GM23248 (cell line): ENCODE results near the gene PTPRU. TPM values are rescaled to one million over a fixed set of nuclear protein-coding genes. Genes with fewer than 3 reads are reported as not detected.
A peak's percentile ranks its signal among the peaks of the same experiment; 100 is the strongest.

Source experiments
- DNase-seq: peaks from one replicate; pipeline ENCODE4 v3.0.0-alpha.2; 2015
- H2AFZ ChIP-seq: fragments of 200-600 bp; sonication (generic); 2 replicates; pipeline ENCODE4 v1.6.1; 2016; ENCODE audit warnings: antibody characterized with exemption
- H3F3A ChIP-seq: fragments of 200-600 bp; sonication (generic); 2 replicates; pipeline ENCODE4 v1.6.1; 2016; ENCODE audit warnings: mild to moderate bottlenecking, antibody characterized with exemption, mixed run types; ENCODE audit not compliant: insufficient read depth
- H3K27ac ChIP-seq: fragments of 200-600 bp; sonication (generic); 2 replicates; pipeline ENCODE4 v1.5.1; 2016; ENCODE audit warnings: mild to moderate bottlenecking
- H3K27me3 ChIP-seq: fragments of 200-600 bp; sonication (generic); replicated peaks from 2 replicates; pipeline ENCODE4 v1.6.1; 2016; ENCODE audit warnings: mild to moderate bottlenecking; ENCODE audit not compliant: insufficient read depth
- H3K36me3 ChIP-seq: fragments of 200-600 bp; sonication (generic); 2 replicates; pipeline ENCODE4 v1.6.1; 2016; ENCODE audit warnings: low read depth, mild to moderate bottlenecking
- H3K4me1 ChIP-seq: fragments of 200-600 bp; sonication (generic); 2 replicates; pipeline ENCODE4 v1.6.1; 2016; ENCODE audit warnings: mild to moderate bottlenecking; ENCODE audit not compliant: insufficient read depth
- H3K4me2 ChIP-seq: fragments of 200-600 bp; sonication (generic); one replicate; pipeline ENCODE4 v1.6.1; 2016; ENCODE audit warnings: mild to moderate bottlenecking; ENCODE audit not compliant: unreplicated experiment
- H3K4me3 ChIP-seq: fragments of 200-600 bp; sonication (generic); 2 replicates; pipeline ENCODE4 v1.5.1; 2016; ENCODE audit warnings: mild to moderate bottlenecking
- H3K79me2 ChIP-seq: fragments of 200-600 bp; sonication (generic); 2 replicates; pipeline ENCODE4 v1.6.1; 2016; ENCODE audit warnings: mild to moderate bottlenecking; ENCODE audit not compliant: insufficient read depth
- H3K9ac ChIP-seq: fragments of 200-600 bp; sonication (generic); 2 replicates; pipeline ENCODE4 v1.6.1; 2016; ENCODE audit warnings: mild to moderate bottlenecking
- H3K9me2 ChIP-seq: fragments of 200-600 bp; sonication (generic); 2 replicates; pipeline ENCODE4 v1.6.1; 2016; ENCODE audit warnings: mixed run types, mild to moderate bottlenecking, moderate library complexity; ENCODE audit not compliant: insufficient read depth
- H3K9me3 ChIP-seq: fragments of 200-600 bp; sonication (generic); one replicate; pipeline ENCODE4 v1.6.1; 2017; ENCODE audit warnings: low read depth
- H4K20me1 ChIP-seq: fragments of 200-600 bp; sonication (generic); 2 replicates; pipeline ENCODE4 v1.6.0; 2016; ENCODE audit not compliant: insufficient read depth
- EZH2 ChIP-seq: fragments of 200-600 bp; sonication (generic); IDR thresholded peaks from 2 replicates; pipeline ENCODE4 v1.6.1; 2018; ENCODE audit warnings: antibody characterized with exemption, mild to moderate bottlenecking; ENCODE audit not compliant: insufficient read depth, poor library complexity, severe bottlenecking
- EZH2phosphoT487 ChIP-seq: fragments of 200-600 bp; sonication (generic); IDR thresholded peaks from 2 replicates; pipeline ENCODE4 v1.6.1; 2018; ENCODE audit warnings: antibody characterized with exemption, moderate library complexity, mild to moderate bottlenecking, low read depth; ENCODE audit not compliant: insufficient read depth
- WGBS, 2 experiments: methylation state at CpG; one replicate each; pipeline ENCODE4 v1.1.6; 2015 to 2017; ENCODE audit warnings: low lambda C conversion rate in 2 of 2, low coverage in 1 of 2; ENCODE audit errors: missing lambda C conversion rate in 2 of 2; 5-methylcytosine and 5-hydroxymethylcytosine counted together
- in situ Hi-C: fragments of 300-500 bp; cut with MboI; formaldehyde crosslinking; loops from 2 replicates; pipeline ENCODE4 v1.15.0; 2020
- polyA plus RNA-seq: library from polyadenylated mRNA; unstranded; fragments of >200 nt; fragmentation: Nextera tagmentation; extraction: Ambion mirVana; gene quantifications from 2 replicates; pipeline ENCODE4 v1.2.1, GENCODE V29; 2016
- total RNA-seq: library from RNA; depleted of rRNA; stranded (reverse); fragments of >200 nt; shearing (Covaris generic); gene quantifications from 2 replicates; pipeline ENCODE4 v1.2.3, GENCODE V29; 2014

Gene PTPRU
- total and polyA plus RNA-seq, 2 experiments from 2014 or later = 6.2 to 16.8 TPM

DNA sequence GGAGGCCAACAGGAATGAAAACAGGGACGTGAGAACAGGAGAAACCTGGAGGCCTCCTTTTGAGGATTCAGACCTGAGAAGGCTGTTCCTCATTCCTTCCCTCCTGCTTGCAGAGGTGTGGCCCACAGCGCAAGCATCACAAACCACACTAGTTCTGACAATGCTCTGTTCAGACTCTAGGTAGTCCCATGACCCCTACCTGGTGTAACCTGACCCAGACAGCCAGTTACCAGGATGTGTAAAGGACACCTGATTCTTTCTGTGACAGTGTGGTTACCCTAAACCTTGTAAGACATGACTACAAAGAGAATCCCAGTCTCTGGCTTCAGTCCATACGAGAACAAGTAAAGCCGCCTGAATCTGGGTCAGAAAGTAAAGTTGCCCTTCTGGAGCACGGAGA lies 8.8 kb upstream of the PTPRU start:
- H3K9me3 ChIP-seq = no peaks in the 10 kb centered on the region
- H3K79me2 ChIP-seq = peaks cover 25% of the 10 kb centered on the region
- H3K4me2 ChIP-seq = no peak overlapping the region
- H3K36me3 ChIP-seq = no peaks in the 10 kb centered on the region
- H3K4me3 ChIP-seq = no peak overlapping the region
- no peaks in the 10 kb centered on the region for H3F3A ChIP-seq
- peaks cover 7% of the 10 kb centered on the region; the same call in 1 of the 2 replicates for H3K4me1 ChIP-seq
- no peak overlapping the region for H2AFZ ChIP-seq
- H3K9ac ChIP-seq = no peak overlapping the region
- 97 to 99% methylated on average over 5 of the region's 5 CpGs for WGBS, 2 experiments
- TF ChIP-seq EZH2phosphoT487 (no peak), EZH2 (no peak)
- H3K27me3 ChIP-seq = no peaks in the 10 kb centered on the region
- no peaks in the 10 kb centered on the region for H3K9me2 ChIP-seq
- no peak for DNase-seq
- no peaks in the 10 kb centered on the region for H4K20me1 ChIP-seq
- in situ Hi-C loops = loop anchor here (25.0 kb wide), 2 partner anchors 460 to 1485 kb away; partner anchors contain the start of gene MATN1
- H3K27ac ChIP-seq = no peak overlapping the region

DNA sequence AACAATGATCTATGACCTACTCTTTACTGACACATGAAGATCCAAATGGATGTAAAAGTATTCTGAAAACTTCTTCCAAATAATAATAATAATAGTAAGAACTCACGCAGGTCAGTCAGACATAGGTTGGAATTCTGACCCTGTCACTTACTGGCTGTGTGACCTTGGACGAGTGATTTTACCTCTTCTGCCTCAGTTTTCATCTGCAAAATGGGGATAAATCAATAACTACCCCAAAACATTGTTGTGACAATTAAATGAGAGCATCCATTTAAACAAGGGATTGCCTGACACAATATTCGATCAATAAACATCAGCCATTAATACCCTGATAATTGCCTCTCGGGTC lies 6.1 kb upstream of the PTPRU start:
- no peaks in the 10 kb centered on the region for H3F3A ChIP-seq
- peaks cover 25% of the 10 kb centered on the region for H3K79me2 ChIP-seq
- no peak for TF ChIP-seq EZH2phosphoT487
- no peak for TF ChIP-seq EZH2
- H2AFZ ChIP-seq = peak overlapping the region; percentile 92
- peaks cover 7% of the 10 kb centered on the region; the same call in 1 of the 2 replicates for H3K4me1 ChIP-seq
- H3K36me3 ChIP-seq = no peaks in the 10 kb centered on the region
- H3K27ac ChIP-seq = no peak overlapping the region
- H3K9me2 ChIP-seq = no peaks in the 10 kb centered on the region
- DNase-seq = no peak
- H3K9me3 ChIP-seq = no peaks in the 10 kb centered on the region
- WGBS, 2 experiments = 14 to 16% methylated on average over 4 of the region's 4 CpGs
- no peaks in the 10 kb centered on the region for H4K20me1 ChIP-seq
- H3K27me3 ChIP-seq = no peaks in the 10 kb centered on the region
- H3K4me3 ChIP-seq = peak overlapping the region; percentile 89
- in situ Hi-C loops = loop anchor here (25.0 kb wide), 2 partner anchors 457 to 1482 kb away; partner anchors contain the start of gene MATN1
- peak overlapping the region; percentile 87 for H3K9ac ChIP-seq
- peak overlapping the region; percentile 89 for H3K4me2 ChIP-seq

- peak within 1 kb of the TSS; percentile 89 for H3K4me2 ChIP-seq
- H3K9me2 ChIP-seq = no peaks in the 10 kb centered on the region
- H2AFZ ChIP-seq = peak within 1 kb of the TSS; percentile 92
- H3K36me3 ChIP-seq = no peaks in the 10 kb centered on the region
- in situ Hi-C loops = loop anchor here (25.0 kb wide), 2 partner anchors 457 to 1482 kb away; partner anchors contain the start of gene MATN1
- TF ChIP-seq EZH2 = no peak
- no peak for TF ChIP-seq EZH2phosphoT487
- no peaks in the 10 kb centered on the region for H3K9me3 ChIP-seq
- H3K79me2 ChIP-seq = peaks cover 25% of the 10 kb centered on the region
- 1 to 4% methylated on average over 41 to 52 of the region's 52 CpGs for WGBS, 2 experiments
- no peaks in the 10 kb centered on the region for H3F3A ChIP-seq
- DNase-seq = peak; percentile 94
- H3K4me3 ChIP-seq = peak within 1 kb of the TSS; percentile 89
- peak within 1 kb of the TSS; percentile 43 for H3K27ac ChIP-seq
- H3K9ac ChIP-seq = peak within 1 kb of the TSS; percentile 87
- no peaks in the 10 kb centered on the region for H3K27me3 ChIP-seq
- H3K4me1 ChIP-seq = peaks cover 7% of the 10 kb centered on the region; the same call in 1 of the 2 replicates
- H4K20me1 ChIP-seq = no peaks in the 10 kb centered on the region
Measured at GRCh38 chr1:29230553-29231378, 5.6 kb upstream of the PTPRU start, which contains the start of gene MECR. Gene MECR, minus strand, starts transcription at chr1:29230934. Its CDS starts 28 bp downstream, at chr1:29230906.

DNA sequence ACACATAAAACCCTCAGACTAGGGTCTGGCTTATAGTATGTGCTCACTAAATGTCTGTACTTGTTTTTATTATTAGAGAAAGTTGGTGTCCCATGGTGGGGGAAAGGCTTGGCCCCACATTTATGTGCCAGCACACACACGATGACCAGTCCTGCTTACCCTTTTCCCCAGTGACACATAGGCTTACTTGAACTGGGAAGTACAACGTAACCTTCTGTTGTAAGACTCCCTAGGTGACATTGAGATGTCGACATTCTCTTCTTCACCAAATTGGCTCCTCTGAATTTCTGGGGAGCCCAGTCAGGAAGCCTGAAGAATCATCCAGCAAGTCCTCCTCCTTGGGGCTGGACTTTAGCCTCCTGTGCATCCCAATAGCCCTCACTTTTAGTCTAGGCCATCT lies 3.9 kb upstream of the PTPRU start:
- Histone ChIP-seq H4K20me1 (no peaks in the 10 kb centered on the region), H3K9me3 (no peaks in the 10 kb centered on the region), H3K27me3 (no peaks in the 10 kb centered on the region), H3F3A (no peaks in the 10 kb centered on the region), H3K36me3 (no peaks in the 10 kb centered on the region), H3K79me2 (peaks cover 25% of the 10 kb centered on the region), H3K4me3 (no peak overlapping the region), H3K9me2 (no peaks in the 10 kb centered on the region), H3K4me1 (peaks cover 7% of the 10 kb centered on the region; the same call in 1 of the 2 replicates), H3K27ac (no peak overlapping the region), H3K9ac (no peak overlapping the region), H3K4me2 (no peak overlapping the region), H2AFZ (no peak overlapping the region; the same call in 1 of the 2 replicates)
- 71 to 88% methylated on average over 3 of the region's 3 CpGs for WGBS, 2 experiments
- no peak for TF ChIP-seq EZH2
- TF ChIP-seq EZH2phosphoT487 = no peak
- DNase-seq = no peak
- in situ Hi-C loops = loop anchor here (25.0 kb wide), 2 partner anchors 455 to 1480 kb away; partner anchors contain the start of gene MATN1
